ENCODE data around the gene NEK11. TPM values are rescaled to one million over a fixed set of nuclear protein-coding genes. Genes with fewer than 3 reads are reported as not detected.

NEK11 gene
- total and polyA plus RNA-seq, 4 donors: 4.0 to 36.3 (median 9.8) TPM

DNA sequence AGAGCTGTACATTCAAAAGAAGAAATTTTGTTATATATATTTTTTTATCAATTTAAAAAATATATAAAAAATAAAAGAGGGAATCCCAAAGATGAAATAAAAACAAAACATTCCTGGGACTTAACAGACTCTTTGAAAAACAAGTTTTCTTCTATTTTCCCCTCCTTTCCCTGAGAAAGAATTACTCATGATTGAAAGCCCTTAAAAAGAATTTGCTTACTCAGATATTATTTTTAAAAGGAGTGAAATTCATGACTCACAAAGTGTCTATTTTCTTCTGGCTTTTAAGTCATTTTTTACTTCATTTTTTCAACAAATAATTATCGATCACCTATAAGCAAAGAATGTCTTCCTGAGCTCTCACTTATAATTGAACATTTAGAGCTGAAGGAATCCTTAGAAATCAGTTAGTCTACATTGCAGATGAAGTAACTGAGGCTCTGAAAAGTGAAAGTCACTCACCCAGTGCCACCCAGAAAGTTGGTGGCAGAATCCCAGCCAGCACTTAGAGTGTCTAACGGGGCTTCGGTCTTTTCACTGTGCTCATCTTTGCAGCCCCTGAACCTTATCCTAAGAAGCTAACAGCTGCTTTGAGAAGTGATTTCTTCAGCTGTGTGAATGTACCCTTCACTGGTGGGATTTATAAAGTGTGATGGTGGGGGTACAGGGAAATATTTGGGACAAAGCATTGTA is 312.4 kb downstream of the NEK11 start:
- Histone ChIP-seq H3K9ac (ENCODE audit: insufficient read depth in 1 of 2, low read length in 2 of 2) (no peak overlapping the region), H3K4me1 (ENCODE audit: control insufficient read depth in 5 of 5, insufficient read depth in 5 of 5, low read length in 5 of 5) (peaks cover 0 to 3% (median 0%) of the 10 kb centered on the region in 5 donors), H3K27ac (ENCODE audit: low read depth in 1 of 2, low read length in 1 of 2) (no peak overlapping the region), H3K36me3 (ENCODE audit: control insufficient read depth in 4 of 4, insufficient read depth in 4 of 4, low read length in 4 of 4) (no peaks in the 10 kb centered on the region), H3K4me3 (no peak overlapping the region), H3K9me3 (ENCODE audit: control insufficient read depth in 4 of 4, insufficient read depth in 3 of 4, low read length in 3 of 4) (peaks cover 0 to 2% (median 2%) of the 10 kb centered on the region in 4 donors), H3K27me3 (ENCODE audit: control insufficient read depth in 3 of 3, insufficient read depth in 3 of 3, low read length in 2 of 3) (no peaks in the 10 kb centered on the region)
- no peak for ATAC-seq (ENCODE audit: insufficient read depth, low FRiP score)
- 86 to 94% methylated on average over 3 of the region's 3 CpGs for WGBS, 2 donors
- TF ChIP-seq, protein P1, sequence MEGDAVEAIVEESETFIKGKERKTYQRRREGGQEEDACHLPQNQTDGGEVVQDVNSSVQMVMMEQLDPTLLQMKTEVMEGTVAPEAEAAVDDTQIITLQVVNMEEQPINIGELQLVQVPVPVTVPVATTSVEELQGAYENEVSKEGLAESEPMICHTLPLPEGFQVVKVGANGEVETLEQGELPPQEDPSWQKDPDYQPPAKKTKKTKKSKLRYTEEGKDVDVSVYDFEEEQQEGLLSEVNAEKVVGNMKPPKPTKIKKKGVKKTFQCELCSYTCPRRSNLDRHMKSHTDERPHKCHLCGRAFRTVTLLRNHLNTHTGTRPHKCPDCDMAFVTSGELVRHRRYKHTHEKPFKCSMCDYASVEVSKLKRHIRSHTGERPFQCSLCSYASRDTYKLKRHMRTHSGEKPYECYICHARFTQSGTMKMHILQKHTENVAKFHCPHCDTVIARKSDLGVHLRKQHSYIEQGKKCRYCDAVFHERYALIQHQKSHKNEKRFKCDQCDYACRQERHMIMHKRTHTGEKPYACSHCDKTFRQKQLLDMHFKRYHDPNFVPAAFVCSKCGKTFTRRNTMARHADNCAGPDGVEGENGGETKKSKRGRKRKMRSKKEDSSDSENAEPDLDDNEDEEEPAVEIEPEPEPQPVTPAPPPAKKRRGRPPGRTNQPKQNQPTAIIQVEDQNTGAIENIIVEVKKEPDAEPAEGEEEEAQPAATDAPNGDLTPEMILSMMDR (IDR thresholded peaks at IDR 0.05; ENCODE audit: control extremely low read depth, extremely low read depth): no peak
- DNase-seq: no peak

DNA sequence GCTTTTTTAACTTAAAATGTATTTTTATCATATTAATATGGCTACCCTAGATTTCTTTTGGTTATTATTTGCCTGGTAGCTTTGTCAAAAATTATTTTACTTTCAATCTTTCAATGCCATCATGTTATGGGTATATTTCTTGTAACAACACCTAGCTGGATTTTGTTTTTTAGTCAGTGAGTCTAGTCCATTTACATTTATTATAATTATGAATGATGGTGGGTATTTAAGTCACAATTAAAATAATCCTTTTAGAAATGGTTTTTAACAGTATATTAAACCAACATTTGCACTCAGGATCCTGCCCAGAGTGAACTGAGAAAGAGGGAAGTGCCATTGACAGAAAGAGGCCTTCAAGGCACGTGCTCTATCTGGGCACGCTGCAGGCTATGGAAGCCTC is 315.1 kb downstream of the NEK11 start:
- no peak overlapping the region for H3K27ac ChIP-seq (ENCODE audit: low read depth in 1 of 2, low read length in 1 of 2)
- no peak overlapping the region for H3K9ac ChIP-seq (ENCODE audit: insufficient read depth in 1 of 2, low read length in 2 of 2)
- no peak for DNase-seq
- H3K9me3 ChIP-seq (ENCODE audit: control insufficient read depth in 4 of 4, insufficient read depth in 3 of 4, low read length in 3 of 4): peaks cover 0 to 2% (median 2%) of the 10 kb centered on the region in 4 donors
- 96 to 98% methylated on average over 2 of the region's 2 CpGs for WGBS, 2 donors
- TF ChIP-seq, protein P1 (IDR thresholded peaks at IDR 0.05; ENCODE audit: control extremely low read depth, extremely low read depth): no peak
- peaks cover 0 to 3% (median 0%) of the 10 kb centered on the region in 5 donors for H3K4me1 ChIP-seq (ENCODE audit: control insufficient read depth in 5 of 5, insufficient read depth in 5 of 5, low read length in 5 of 5)
- H3K4me3 ChIP-seq: no peak overlapping the region
- H3K36me3 ChIP-seq (ENCODE audit: control insufficient read depth in 4 of 4, insufficient read depth in 4 of 4, low read length in 4 of 4): no peaks in the 10 kb centered on the region
- no peak for ATAC-seq (ENCODE audit: insufficient read depth, low FRiP score)
- H3K27me3 ChIP-seq (ENCODE audit: control insufficient read depth in 3 of 3, insufficient read depth in 3 of 3, low read length in 2 of 3): no peaks in the 10 kb centered on the region

DNA sequence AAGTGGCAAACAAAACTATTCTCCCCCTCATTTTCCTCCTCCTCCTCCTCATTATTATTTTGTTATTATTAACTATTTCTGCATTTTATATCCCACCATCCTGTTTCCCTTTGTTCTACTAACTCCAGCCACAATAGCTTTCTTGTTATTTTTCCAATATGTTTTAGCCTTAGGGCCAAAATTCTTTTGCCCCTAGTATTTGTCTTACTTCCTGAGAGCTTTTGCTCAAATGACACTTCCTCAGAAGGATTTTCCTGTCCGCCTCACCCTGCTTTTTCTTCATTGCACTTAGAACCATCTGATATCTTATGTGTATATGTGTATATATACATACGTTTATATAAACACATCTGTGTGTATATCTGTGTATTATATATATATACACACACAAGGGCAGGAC is 322.2 kb downstream of the NEK11 start:
- 62 to 80% methylated on average over 2 of the region's 2 CpGs for WGBS, 2 donors
- H3K4me1 ChIP-seq (ENCODE audit: control insufficient read depth in 5 of 5, insufficient read depth in 5 of 5, low read length in 5 of 5): peaks cover 0 to 12% (median 0%) of the 10 kb centered on the region in 5 donors
- TF ChIP-seq, protein P1 (IDR thresholded peaks at IDR 0.05; ENCODE audit: control extremely low read depth, extremely low read depth): no peak
- DNase-seq (no peak), ATAC-seq (ENCODE audit: insufficient read depth, low FRiP score) (no peak)
- no peak overlapping the region for H3K27ac ChIP-seq (ENCODE audit: low read depth in 1 of 2, low read length in 1 of 2)
- no peak overlapping the region for H3K4me3 ChIP-seq
- no peaks in the 10 kb centered on the region for H3K27me3 ChIP-seq (ENCODE audit: control insufficient read depth in 3 of 3, insufficient read depth in 3 of 3, low read length in 2 of 3)
- no peak overlapping the region for H3K9ac ChIP-seq (ENCODE audit: insufficient read depth in 1 of 2, low read length in 2 of 2)
- H3K9me3 ChIP-seq (ENCODE audit: control insufficient read depth in 4 of 4, insufficient read depth in 3 of 4, low read length in 3 of 4): peaks cover 0 to 2% (median 0%) of the 10 kb centered on the region in 4 donors
- no peaks in the 10 kb centered on the region for H3K36me3 ChIP-seq (ENCODE audit: control insufficient read depth in 4 of 4, insufficient read depth in 4 of 4, low read length in 4 of 4)

Data from lung (tissue), 12 donors.